Measurements from ENCODE around the gene KMT2B. TPM values are rescaled to one million over a fixed set of nuclear protein-coding genes. Genes with fewer than 3 reads are reported as not detected.
A peak's percentile ranks its signal among the peaks of the same experiment; 100 is the strongest.

KMT2B gene
- total RNA-seq, 1 donor from 2014 or later, result 11.8 TPM

DNA sequence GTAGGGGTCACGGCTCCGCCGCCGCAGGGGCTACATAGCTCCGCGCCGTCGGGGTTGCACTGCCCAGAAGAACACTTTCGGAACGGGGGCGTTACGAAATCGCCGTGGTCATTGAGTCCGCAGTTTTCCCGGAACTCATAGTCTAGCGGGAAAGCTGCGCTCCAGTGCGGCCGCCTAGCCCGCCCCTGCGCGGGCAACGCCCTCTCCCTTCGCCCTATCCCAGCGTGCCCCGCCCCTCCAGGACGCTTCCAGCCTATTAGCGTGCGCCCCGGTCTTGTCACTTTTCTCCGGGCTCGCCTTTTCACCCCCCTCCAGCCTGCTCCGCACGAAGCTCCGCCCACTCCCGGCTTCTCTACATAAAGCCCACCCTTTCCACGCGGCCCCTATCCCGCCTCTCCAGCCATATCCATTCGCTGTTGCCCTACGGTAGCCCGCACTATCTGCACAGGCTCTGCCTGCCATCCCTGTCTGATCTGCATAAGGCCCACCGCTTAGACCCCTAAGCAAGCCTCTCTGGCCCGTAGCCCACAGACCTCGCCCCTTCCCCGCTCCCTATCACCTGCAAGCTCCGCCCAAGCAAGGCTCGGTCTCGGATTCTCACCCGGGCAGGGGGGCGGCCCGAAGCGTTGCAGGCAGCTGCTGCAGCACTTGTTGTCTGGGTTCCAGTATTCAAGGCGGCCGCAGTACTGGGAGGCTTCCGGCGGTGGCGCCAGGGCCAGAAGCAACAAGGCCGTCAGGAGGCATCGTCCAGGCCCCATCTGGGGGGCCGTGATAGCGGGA lies 22.8 kb downstream of the KMT2B start:
- DNase-seq, result peak; percentile 95

- no peak for DNase-seq
Measured at GRCh38 chr19:35741203-35741515, 23.4 kb downstream of the KMT2B start.

DNA sequence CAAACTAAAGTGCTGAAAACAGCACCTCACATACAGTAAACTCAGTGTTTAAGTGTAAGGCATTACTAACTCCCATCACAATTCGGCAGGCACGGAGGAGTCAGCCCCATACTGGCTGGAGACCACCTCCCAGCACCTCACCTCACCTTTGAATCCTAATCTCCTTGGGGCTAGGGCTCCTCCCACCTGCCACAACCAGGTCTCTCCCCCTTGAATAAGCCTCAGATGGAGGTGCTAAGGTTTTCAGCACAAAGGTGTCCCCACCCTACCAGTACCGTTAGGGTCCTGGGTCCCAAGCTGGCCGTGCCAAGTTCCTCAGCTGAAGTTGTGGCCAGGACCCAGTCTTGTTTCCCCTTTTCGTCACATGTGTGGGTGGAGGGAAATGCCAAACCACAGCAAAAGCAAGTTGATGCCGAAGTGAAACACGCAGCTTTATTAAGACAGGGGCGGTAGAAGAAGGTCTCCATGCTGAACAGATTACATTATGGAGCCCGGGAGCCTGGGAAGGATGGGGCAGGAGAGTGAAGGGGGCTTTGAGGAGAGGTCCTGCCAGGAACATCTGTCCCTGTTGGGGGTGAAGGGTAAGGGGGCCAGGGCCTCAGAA lies 24.4 kb downstream of the KMT2B start, which contains the start of gene IGFLR1:
Gene IGFLR1, minus strand, starts transcription at position 332 of the 604 bp plus-strand sequence. CDS start 1,272 bp downstream, outside the sequence.
- no peak for DNase-seq

DNA sequence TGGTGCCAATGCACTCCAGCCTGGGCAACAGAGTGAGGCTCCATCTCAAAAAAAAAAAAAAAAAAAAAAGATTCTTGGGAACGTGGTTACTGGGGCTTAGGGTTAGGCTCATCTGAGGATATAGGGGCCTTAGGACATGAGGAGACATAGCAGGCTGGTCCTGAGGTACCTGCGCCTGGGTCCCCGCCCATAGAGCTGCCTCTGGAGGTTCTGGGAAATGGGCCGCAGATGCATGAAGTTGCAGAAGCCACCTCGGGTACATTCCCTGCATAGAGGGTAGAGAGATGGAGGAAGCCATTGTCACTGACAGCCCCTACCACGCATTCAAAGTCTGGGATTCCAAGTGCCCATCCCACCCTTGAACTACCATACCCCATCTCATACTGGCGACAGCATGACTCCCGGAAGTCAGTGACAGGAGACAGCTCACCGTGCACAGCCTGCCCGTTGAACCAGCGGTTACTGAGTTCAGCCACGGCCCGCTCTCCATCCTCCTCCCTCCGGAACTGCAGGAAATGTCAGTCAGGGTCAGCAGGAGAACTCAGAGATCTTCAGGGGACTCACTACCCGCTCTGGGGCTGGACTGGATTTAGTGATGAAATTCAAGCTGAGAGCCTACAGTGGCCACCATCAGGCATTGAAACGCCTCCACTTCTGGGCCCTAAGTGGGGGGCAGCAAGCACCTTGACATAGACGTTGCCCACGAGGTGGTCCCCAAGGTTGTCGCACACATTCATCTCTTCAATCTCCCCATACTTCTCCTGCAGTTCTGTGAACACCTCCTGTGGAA lies 26.0 kb downstream of the KMT2B start:
- DNase-seq, result no peak

- peak; percentile 96 for DNase-seq
Measured at GRCh38 chr19:35744430-35745327, 26.9 kb downstream of the KMT2B start.

GRCh38 chr19:35745328-35746086 lies 27.7 kb downstream of the KMT2B start, which contains the start of the genes PSENEN and U2AF1L4:
Gene PSENEN, plus strand, starts transcription at chr19:35745651. Its CDS starts 280 bp downstream, at chr19:35745931.
Gene U2AF1L4, minus strand, starts transcription at chr19:35745418. Its CDS starts 27 bp downstream, at chr19:35745391.
- peak; percentile 99 for DNase-seq

DNA sequence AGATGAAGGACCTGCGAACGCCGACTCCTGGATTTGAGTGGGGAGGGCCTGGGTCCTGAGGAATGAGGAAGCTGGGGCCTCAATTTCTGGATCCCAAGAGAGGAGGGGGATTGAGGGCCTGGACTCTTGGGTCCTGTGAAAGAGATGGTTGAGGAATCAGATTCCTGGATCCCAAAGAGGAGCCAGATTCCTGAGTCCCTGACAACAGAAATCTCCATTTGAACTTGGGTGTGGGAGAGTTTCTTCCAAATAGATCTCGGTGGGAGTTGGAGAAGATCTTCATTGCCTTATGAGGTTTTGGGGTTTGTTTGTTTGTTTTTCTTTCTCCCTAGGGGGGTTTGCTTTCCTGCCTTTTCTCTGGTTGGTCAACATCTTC lies 28.3 kb downstream of the KMT2B start:
- no peak for DNase-seq

DNA sequence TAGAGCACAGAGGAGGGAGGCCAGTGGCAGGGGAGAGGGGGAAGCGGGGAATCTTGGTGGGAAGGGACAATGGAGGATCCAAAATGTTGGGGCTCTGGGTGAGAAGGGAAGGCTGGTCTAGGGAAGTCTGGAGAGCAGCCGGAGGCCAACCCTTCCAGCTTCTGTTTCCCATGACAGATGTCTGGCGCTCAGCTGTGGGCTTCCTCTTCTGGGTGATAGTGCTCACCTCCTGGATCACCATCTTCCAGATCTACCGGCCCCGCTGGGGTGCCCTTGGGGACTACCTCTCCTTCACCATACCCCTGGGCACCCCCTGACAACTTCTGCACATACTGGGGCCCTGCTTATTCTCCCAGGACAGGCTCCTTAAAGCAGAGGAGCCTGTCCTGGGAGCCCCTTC lies 28.7 kb downstream of the KMT2B start:
- no peak for DNase-seq

- peak; percentile 100 for DNase-seq
Measured at GRCh38 chr19:35748106-35749020, 30.6 kb downstream of the KMT2B start, which contains the start of gene LIN37. Gene LIN37, plus strand, starts transcription at chr19:35748576. Its CDS starts 149 bp downstream, at chr19:35748725.

- DNase-seq, result no peak
Measured at GRCh38 chr19:35750167-35750566, 32.4 kb downstream of the KMT2B start.

DNA sequence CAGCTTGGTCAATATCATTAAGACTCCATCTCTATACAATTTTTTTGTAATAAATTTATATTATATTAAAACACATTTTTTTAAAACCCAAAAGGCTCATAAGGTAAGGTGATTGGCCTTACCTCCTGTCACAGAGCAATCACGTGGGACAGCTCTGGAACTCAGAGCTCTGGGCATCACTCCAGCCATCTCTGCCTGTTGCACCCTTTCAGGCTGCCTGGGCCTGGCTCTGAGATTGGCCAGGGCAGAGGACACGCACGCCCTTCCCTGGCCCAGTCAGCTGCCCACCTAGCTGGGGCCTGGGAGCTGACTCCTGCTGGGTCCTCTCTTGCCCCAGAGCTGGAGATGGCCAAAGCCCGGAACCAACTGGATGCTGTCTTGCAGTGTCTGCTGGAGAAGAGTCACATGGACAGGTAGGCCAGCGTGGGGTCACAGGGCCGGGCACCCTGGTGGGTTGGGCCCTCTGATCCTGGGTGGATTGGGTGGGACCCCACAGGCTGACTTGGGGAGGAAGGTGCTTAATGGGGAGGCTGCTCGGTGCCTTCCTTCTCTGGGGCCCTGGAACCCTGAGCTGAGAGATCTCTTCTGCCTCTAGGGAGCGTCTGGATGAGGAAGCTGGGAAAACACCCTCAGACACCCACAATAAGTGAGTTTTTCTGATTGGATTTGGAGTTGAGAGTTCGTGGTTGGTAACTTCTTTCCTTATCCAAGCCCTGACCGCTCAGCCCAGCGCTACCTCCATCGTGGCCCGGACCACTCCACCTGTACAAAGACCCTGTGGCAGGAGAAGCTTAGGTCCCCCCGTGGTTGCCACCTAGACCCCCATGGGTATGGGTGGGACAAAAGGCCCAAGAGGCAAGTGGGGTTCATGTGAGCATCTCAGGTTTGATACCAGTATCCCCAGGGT lies 34.3 kb downstream of the KMT2B start:
- DNase-seq, result no peak

GRCh38 chr19:35752746-35753350 lies 35.0 kb downstream of the KMT2B start:
- no peak for DNase-seq

- no peak for DNase-seq
Measured at GRCh38 chr19:35753634-35754369, 36.0 kb downstream of the KMT2B start.

DNA sequence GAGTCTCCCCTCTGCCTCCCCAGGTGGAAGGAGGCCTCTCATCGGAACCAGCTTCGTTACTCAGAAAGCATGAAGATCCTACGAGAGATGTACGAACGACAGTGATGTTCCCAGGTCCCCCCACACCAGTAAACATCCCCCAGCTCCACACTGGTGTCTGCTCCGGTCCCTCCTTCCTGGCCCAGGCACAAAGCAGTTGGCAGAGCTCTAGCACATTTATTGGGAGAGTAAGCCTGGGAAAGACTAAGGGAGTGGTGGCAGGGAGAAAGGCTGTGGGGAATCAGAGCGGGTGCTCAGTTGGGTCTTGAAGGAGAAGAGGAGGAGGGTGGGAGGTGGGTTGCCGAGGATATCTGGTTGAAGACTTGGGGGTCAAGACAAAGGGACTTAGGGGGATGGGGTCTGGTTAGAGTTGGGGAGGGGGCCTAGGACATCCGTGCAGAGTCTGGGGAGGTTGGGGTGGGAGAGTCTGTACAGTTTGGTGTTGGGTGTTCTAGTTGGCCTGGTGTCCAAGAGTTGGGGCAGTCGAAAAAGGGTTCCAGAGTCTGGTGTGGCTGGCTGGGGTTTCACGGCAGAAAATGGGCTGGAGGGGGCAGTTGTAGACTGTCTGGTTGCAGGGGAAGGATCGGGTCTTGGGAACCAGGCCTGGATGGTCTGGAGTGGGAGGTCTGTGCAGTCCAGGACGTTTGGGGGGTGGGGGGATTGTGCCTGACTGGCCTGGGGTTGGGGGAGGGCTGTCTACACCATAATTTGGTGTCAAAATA lies 36.7 kb downstream of the KMT2B start:
- DNase-seq, result no peak

GRCh38 chr19:35755131-35755549 lies 37.3 kb downstream of the KMT2B start:
- DNase-seq, result no peak

GRCh38 chr19:35755550-35756376 lies 38.0 kb downstream of the KMT2B start:
- DNase-seq, result peak; percentile 66

Measured in skin of body (tissue), 2 donors.